Left forelimb (tissue), 1 donor: Measurements from ENCODE around the gene PTGES2.

Experiments
- DNase-seq: peaks from one replicate; pipeline ENCODE4 v3.0.0-alpha.2; 2018; ENCODE audit warnings: low spot score

PTGES2 gene

DNA sequence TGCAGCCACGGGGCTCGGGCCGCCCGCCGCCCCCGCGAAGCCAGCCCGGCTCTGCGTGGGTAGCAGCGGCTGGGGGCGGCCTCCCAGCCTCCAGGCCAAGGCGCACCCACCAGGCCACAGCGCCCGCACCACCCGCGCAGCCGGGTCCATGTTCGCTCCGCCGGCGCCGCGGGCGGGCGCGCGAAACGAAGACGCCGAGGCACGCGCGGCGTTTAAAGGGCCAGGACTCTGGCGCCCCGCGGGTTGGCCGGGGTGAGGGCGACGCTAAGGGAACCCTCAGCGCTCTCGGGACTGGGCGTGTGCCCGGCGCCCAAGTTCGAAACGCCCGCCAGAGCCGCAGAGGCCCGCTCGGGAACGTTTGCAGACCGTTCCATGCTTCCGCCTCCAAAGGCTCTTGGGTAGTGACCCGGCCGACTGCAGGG is at the start of gene PTGES2:
Gene PTGES2 (minus strand): TSS at position 162 of the 422 bp plus-strand sequence. CDS start 12 bp downstream, at position 150.
- peak; percentile 91 for DNase-seq

DNA sequence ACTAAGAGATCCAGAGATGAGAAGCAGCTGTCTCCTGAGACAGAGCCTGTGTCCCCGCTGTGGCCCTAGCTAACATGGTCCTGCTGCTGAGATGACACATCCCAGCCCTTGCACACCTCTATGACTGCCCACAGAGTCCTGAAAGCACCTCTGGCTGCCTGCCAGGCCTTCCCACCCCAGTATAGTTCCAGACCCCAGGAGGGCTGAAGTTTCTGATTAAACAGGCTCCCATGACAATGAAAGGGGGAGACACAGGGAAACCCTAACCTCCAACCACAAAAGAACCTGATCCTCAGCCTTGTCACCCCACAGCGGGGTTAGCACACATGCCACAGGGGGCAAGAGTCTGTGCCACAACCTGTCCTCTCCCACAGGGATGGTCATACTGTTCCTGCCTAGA is 48.2 kb upstream of the PTGES2 start:
- DNase-seq, result no peak

DNA sequence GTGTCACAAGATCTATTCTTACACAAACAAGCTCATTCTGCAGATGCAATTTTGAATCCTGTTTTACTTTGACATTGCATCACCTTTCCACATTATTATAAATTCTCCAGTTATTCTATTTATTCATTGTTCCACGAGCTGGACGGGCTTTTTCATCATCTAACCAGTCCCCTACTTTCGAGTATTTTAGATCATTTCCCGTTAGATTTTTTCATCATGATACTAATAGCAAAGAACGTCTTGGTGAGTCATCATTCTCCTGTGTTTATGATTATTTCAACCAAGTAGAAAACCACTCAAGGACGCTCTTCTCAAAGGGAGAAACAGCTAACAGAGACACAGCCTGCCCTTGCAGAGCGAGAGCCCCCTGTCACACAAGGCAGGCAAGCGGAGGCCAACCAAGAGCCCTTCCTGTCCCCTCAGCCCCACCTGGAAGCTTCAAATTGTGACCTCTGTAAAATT is 47.6 kb upstream of the PTGES2 start:
- no peak for DNase-seq

DNA sequence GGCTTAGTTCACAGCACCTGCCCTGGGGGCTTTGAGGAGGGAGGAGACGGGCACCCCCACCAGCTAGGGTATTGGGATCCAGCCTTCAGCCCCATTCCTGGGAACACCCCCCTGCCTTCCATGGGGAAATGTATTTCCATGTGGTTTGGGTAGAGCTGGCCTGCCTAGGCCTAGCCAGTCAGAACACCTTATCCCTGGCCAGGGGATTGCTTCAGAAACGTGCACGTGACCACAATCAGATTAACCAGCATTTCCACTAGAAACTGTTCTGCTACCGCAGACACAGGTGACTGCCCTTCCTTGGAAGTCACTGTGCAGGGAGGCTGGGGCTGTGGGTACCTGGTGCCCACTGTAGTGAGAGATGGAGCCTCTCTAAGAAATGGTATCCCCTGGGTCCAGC is 46.5 kb upstream of the PTGES2 start:
- DNase-seq, result no peak

DNA sequence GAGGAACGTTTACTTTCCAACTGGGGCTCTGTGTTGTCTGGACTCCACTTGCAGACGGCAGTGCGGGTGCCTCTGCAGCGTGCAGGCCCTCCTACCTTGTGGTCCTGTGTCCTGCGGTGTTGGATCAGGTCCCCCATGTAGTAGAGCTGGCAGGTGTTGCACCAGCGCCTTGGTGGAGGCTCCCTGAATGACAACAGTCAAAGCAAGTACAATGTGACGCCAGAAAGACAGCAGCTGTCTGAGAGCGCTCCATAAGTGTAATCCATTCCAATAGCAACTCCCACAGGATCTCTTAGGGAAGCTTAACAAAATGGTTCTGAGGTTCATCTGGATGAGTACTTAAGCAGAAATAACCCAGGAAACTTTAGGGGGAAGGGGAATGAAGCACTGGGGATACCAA is 42.4 kb upstream of the PTGES2 start:
- no peak for DNase-seq

DNA sequence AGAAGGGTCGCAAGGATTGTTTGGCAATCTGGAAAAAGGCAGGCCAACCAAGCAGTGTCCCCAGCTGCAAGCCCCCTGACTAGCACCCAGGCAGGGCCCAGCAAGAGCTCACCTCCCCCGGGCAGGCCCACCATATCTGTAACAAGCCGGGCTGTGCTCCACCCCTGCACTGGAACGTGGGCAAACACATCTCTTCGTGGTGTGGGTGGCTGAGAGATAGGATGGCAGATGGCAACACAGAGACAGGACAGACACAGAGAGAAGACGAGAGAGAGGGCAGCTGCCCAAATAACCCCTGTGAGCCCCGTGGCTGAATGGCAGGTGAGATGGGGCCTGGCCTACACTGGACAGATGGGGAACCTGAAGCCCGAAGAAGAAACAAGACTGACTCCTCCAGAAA is 42.0 kb upstream of the PTGES2 start:
- peak; percentile 38 for DNase-seq

DNA sequence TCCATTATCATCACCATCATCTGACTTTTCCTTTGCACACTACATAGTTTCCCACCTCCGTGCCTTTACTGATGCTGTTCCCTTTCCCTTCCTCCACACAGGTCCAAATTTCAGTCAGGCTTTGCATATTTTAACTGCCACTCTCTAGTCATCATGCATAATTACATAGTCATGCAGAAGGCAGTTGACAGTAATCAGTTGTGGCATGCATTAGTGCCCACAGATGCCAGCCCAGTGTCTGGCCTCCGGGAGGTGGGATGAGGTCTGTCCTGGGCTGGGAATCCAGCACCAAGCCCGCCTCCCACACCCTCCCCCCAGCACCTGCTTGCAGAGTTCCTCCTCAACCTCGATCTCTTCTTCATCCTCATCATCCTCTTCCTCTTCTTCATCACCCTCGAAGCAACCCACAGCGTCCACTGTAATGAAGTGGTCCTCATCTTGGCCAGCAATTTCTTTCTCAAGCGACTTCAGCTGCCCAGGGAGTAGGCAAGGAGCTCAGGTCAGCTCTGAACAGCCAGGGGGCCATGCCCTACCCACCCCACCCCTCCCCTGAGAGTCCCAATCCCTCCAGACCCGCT is 41.3 kb upstream of the PTGES2 start:
- peak; percentile 31 for DNase-seq

DNA sequence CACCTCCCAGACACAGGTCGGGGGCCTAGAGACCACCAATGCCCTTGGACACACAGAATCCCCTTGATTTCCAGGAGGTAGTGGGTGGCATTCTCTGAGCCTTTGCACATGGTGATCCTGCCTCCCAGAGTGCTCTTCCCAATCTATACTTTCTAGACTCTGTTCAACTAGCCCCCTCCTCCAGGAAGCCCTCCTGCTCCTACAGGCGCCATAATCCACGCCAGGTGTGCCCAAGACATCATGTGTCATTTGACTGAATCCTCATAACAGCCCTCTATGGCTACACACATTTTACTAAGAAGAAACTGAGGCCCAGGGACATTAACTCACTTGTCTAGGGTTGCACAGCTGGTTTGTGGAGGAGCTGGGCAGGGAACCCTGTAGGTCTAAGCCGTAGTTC is 39.7 kb upstream of the PTGES2 start:
- DNase-seq, result no peak

DNA sequence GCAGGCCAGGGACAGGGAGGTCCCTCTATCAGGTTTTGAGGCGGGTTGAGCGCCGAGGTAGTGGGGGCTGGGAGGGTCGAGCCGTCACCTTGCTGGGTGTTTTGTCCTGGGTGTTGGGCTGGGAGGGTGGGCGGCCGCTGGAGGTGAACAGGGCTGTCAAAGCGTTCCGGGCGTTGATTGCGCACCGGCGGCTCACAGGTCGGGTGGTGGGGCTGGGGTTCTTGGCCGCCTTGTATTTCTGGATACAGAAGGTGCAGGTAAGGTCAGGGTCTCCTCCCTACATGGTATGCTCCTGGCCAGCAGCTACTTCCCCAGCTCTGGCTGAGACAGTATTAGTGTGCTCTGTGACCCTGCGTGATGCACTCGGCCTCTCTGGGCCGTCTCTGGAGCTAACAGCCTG is 38.6 kb upstream of the PTGES2 start:
- DNase-seq, result peak; percentile 64

DNA sequence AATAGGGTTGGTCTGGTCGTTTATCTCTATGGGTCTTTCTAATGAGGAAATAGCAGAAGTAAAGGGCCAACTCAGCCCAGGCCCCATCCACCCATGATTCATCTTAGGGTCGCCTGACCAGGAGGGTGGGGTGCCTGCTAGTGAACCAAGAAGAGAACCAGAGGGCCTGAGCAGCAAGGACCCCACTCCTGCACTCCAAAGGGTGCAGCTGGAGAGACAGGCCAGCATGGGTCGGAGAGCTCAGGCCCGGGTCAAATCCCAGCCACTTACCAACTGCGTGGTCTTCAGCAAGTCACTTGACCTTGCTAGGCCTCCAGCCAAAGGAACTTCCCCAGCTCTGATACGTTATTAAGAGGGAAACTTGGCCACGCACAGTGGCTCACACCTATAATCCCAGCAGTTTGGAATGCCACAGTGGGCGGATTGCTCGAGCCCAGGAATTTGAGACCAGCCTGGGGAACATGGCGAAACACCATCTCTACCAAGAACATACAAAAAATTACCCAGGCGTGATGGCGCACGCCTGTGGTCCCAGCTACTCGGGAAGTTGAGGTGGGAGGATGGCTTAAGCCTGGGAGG is 36.9 kb upstream of the PTGES2 start:
- DNase-seq, result no peak

DNA sequence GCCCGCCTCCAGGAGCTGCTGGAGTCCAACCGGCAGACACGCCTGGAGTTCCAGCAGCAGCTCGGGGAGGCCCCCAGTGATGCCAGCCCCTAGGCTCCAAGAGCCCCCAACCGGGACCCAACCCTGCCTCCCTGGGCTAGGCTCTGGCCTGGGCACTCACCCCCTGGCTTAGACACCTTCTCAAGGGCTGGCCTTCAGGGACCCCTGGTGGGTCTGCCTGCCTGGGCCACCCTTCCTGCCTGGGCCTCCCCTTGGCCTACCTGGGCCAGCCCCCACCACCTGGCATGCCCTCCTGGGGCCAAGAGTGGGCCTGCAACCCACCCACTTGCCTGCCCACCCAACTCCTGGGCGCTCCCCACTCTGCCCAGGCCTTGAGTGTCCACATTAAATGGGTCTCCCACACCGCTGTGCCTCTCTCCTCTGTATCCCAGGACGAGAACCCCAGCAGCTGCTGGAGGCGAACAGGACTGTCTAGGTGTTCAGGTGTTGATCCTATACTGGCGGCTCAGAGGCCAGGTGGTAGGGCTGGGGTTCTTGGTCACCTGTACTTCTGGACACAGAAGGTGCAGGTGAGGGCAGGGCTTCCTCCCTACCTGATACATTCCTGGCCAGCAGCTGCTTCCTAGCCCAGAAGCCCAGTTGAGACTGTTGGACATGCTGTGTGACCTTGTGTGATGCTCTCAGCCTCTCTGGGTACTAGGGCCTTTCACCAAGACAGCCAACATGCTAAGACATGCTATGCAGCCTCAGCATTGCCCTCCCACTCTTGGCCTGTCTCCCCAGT is 36.2 kb upstream of the PTGES2 start:
- peak; percentile 50 for DNase-seq

DNA sequence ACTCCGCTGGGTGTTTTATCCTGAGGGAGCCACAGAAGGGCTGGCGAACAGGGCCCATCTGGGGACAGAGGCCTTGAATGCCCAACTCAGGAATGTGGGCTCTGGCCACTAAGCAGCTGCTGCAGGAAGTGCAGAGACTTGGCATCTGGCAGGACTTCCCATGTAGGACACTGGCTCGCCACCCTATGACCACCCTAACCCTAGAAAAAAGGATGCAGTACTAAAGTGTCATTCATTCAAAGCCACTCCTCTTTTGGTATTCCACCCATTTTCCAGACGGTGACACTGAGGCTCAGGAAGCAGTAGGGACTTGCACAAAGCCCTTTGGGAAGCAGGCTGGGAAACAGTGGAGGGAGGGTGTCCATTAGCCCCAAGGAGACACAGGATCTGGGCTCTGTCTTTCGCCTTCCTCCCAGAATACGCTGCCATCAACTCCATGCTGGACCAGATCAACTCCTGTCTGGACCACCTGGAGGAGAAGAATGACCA is 35.5 kb upstream of the PTGES2 start:
- DNase-seq, result peak; percentile 53

DNA sequence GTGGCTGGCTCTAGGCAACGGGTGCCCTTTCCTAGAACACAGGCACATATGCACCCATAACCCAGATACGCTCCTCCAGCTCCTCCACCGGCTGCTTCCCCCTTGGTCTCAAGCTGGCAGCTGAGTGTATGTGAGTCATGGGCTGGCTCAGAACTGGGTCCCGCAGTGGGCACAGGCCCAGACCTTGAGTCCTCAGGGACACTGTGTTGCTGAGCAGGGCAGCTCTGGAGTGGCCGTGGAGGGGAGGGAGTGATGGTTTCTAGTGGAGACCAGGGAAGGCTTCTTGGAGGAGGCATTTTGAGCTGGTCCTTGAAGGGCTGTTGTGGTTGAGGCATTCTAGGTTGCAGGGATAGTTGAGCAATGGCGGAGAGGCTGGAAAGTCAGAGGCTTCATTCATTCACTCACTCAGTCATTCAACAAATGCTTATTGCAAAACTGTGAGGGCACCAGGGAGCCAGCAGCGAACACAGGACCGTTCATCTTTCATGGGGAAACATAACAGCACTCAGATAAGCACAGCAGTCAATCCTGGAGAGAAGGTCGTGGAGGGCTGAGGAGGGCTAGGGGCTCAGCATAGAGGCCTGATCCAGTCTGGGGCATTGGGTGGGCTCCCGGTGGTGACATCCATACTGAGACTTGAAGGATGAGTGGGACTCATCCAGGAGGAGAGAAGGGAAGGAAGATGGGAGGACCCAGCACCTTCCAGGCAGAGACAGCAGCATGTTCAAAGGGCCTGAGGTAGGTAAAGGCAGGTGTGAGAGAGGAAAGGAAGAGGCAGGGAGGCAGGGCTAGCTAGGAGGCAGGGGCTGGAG is 34.9 kb upstream of the PTGES2 start:
- peak; percentile 57 for DNase-seq

DNA sequence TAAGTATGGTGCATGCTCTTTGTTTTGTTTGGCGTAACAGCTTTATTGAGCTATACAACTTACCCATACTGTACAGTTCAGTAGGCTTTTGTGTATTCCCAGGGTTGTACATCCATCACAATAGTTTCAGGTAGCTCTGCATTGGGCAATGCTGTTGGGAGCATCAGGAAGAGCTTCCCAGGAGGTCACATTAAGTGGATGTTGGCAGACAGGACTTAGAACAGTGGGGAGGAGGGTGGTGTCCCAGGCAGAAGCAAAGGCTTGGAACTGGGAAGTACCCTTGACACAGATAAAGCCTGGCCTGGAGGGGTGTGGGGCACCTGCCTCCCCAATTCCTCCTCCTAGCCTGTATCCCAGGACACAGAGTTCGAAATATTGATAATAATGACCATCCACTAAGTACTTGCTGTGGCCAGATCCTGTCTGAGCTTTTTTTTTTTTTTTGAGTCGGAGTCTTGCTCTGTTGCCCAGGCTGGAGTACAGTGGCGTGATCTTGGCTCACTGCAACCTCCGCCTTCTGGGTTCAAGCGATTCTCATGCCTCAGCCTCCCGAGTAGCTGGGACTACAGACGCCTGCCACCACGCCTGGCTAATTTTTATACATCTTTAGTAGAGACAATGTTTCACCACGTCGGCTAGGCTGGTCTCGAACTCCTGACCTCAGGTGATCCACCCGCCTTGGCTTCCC is 33.8 kb upstream of the PTGES2 start:
- no peak for DNase-seq

DNA sequence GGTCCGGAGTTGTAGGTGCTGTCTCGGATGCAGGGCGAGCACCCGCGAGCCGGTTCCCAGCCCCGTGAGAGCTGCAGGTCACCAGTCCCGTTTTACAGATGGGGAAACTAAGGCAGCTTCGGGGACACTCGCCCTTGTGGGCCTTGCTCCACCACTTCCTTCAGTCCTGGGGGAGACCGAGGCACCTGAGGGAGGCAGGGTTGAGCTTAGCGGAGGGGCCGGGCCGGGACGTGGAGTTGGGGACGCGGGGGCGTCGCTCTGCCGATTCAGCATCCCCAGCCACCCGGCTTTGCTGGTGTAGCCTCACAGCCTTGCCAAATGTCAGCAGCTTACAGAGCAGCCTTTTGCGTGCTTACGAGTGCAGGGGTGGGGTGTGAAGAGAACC is 33.1 kb upstream of the PTGES2 start:
- DNase-seq, result no peak

DNA sequence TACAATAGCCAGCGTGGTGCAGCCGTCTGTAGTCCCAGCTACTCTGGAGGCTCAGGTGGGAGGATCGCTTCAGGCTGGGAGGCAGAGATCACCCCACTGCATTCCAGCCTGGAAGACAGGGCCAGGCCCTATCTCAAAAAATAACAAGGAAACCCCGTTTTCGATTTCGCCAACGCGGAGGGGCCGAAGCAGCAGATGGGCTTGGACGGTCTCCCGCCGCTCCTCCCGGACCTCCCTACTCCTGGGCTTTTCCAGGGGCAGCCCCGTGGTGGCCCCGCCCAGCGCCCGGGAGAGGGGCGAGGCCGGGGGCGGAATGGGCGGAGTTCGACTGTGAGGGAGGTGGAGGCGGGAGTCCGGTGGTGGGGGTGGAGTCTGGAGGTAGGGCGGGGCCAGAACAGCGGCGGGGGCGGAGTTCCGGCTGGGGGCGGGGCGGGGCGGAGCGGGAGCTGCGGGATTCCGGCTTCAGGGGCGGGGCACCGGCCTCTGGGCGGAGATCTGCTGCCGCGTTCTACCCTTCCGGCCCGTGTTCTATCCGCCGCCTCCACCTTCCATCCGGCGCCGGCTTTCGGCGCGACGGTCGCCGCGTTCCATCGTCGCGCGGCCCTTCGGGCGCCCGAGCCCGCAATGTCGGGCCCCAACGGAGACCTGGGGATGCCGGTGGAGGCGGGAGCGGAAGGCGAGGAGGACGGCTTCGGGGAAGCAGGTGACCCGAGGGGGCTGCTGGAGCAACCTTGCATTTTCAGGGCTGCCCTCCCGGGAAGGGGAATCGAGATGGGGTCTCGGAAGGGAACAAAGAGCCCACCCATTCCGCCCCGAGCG is 32.5 kb upstream of the PTGES2 start, which contains the start of gene BBLN:
Gene BBLN (plus strand): TSS at position 482 of the 819 bp plus-strand sequence. CDS start 143 bp downstream, at position 625.
- DNase-seq, result peak; percentile 98

DNA sequence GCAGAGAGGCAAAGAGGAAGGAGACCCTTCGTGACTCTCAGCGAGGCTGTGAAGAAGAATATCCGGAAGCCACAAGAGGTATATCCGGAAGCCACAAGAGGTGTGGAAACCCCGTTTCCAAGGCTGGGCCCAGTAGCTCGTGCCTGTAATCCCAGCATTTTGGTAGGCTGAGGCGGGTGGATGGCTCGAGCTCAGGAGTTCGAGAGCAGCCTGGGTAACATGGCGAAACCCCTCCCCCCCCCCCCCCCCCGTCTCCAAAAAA is 31.9 kb upstream of the PTGES2 start:
- DNase-seq, result no peak

DNA sequence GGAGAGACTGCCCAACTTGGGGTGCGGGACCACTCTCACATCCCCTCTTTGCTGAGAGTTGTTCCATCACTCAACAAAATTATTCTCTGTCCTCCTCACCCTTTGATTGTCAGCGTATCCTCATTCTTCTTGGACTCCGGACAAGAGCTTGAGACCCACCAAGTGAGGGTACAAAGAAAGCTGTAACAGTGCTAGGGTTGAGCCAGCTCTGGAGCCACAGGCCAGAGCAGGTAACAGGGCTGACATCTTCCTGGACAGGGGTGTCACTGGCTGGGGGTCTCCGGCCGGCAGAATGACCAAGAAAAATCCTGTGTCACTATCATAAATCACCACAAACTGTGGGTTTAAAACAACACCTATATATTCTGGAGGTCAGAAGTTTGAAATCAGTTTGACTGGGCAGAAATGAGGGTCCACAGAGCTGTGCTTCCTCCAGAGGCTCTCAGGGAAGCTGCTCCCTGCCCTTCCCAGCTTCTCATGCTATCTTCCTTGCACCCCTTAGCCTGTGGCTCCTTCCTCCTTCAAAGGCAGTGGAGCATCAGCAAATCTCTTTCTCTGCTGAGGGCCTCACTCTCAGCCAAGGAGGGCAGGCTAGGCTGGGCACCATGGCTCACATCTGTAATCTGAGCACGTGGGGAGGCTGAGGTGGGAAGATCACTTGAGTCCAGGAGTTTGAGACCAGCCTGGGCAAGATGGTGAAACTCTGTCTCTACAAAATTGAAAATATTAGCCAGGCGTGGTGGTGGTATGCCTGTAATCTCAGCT is 28.4 kb upstream of the PTGES2 start:
- no peak for DNase-seq

DNA sequence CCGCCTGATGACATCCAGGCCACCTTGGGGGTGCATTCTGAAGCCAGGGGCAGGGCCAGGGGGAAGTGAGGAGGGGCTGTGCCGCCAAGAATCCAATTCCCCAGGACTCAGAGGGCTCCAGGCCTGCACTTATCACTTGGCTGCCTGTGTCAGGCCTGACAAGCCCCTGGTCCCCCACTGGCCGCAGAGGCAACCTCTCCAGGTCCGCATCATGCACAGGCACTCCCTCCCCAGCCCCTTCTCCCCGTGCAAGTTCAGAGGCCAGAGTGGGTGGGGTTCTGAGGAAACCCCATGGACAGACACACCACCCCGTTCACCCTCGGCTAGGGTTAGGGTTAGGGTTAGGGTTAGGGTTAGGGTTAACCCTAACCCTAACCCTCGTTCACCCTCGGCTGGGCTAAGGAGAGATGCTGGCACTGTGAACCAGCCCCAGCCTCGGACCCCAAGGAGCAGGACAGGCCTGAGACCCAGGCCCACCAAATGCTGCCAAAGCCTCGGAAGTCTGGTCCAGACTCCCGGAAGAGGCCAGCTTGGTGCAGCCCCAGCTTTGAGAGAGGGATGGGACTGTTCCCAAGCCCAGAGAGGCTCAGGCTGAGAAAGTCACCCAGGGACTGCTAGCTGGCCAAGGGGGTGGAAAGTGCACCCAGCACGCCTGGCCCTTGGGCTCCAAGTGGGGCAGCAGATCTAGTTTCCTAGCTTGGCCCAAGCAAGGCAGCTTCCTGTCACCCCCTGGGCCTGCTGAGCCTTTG is 26.6 kb upstream of the PTGES2 start:
- DNase-seq, result peak; percentile 44
